GM23338 (cell line): ENCODE data around the gene RNF41. TPM values are rescaled to one million over a fixed set of nuclear protein-coding genes. Genes with fewer than 3 reads are reported as not detected.

Source experiments
- ATAC-seq: fragments of 200-7000 bp; cut with Tn5 transposase; 3 replicates; pipeline ENCODE4 v1.9.1; 2020
- DNase-seq: peaks from one replicate; pipeline ENCODE4 v3.0.0-alpha.2; 2015; ENCODE audit warnings: low spot score
- H2AFZ ChIP-seq: fragments of 200-600 bp; sonication (generic); 2 replicates; pipeline ENCODE4 v1.8.0; 2016; ENCODE audit warnings: antibody characterized with exemption, mild to moderate bottlenecking, moderate library complexity
- H3F3A ChIP-seq: fragments of 200-600 bp; sonication (generic); replicated peaks from 2 replicates; pipeline ENCODE4 v1.8.0; 2017; ENCODE audit warnings: antibody characterized with exemption, mixed run types, low read depth
- H3K27ac ChIP-seq: fragments of 200-600 bp; sonication (generic); 2 replicates; pipeline ENCODE4 v1.6.1; 2016; ENCODE audit warnings: low read depth
- H3K27me3 ChIP-seq: fragments of 200-600 bp; sonication (generic); 2 replicates; pipeline ENCODE4 v1.8.0; 2016; ENCODE audit warnings: mild to moderate bottlenecking, mixed run types, moderate library complexity; ENCODE audit not compliant: insufficient read depth
- H3K36me3 ChIP-seq: fragments of 200-600 bp; sonication (generic); 2 replicates; pipeline ENCODE4 v1.8.0; 2016; ENCODE audit warnings: mild to moderate bottlenecking; ENCODE audit not compliant: insufficient read depth
- H3K4me1 ChIP-seq: fragments of 200-600 bp; sonication (generic); 2 replicates; pipeline ENCODE4 v1.8.0; 2016; ENCODE audit warnings: mild to moderate bottlenecking, moderate library complexity; ENCODE audit not compliant: insufficient read depth
- H3K4me2 ChIP-seq: fragments of 200-600 bp; sonication (generic); 2 replicates; pipeline ENCODE4 v1.7.1; 2017; ENCODE audit warnings: mixed run types
- H3K4me3 ChIP-seq: fragments of 200-600 bp; sonication (generic); 2 replicates; pipeline ENCODE4 v1.6.1; 2016; ENCODE audit warnings: mixed run types
- H3K79me2 ChIP-seq: fragments of 200-600 bp; sonication (generic); replicated peaks from 2 replicates; pipeline ENCODE4 v1.8.0; 2017; ENCODE audit warnings: mild to moderate bottlenecking; ENCODE audit not compliant: insufficient read depth
- H3K9me2 ChIP-seq: fragments of 200-600 bp; sonication (generic); 2 replicates; pipeline ENCODE4 v1.8.0; 2017; ENCODE audit not compliant: insufficient read depth
- H4K20me1 ChIP-seq: fragments of 200-600 bp; sonication (generic); replicated peaks from 2 replicates; pipeline ENCODE4 v1.8.0; 2017; ENCODE audit warnings: mild to moderate bottlenecking; ENCODE audit not compliant: insufficient read depth
- H3K27ac Mint-ChIP-seq: 2 replicates; pipeline ENCODE4 v1.8.0; 2020; ENCODE audit warnings: inconsistent platforms, mild to moderate bottlenecking, moderate library complexity, mixed read lengths
- H3K27me3 Mint-ChIP-seq: 3 replicates; pipeline ENCODE4 v1.8.0; 2022; ENCODE audit warnings: low read depth, mild to moderate bottlenecking, moderate library complexity, mixed read lengths, inconsistent platforms; ENCODE audit not compliant: insufficient read depth, poor library complexity
- H3K36me3 Mint-ChIP-seq: 3 replicates; pipeline ENCODE4 v1.8.0; 2021; ENCODE audit warnings: low read depth, mild to moderate bottlenecking, inconsistent platforms, moderate library complexity, mixed read lengths
- H3K4me1 Mint-ChIP-seq: 3 replicates; pipeline ENCODE4 v1.8.0; 2020; ENCODE audit warnings: mild to moderate bottlenecking, inconsistent platforms, mixed read lengths
- H3K4me3 Mint-ChIP-seq: 3 replicates; pipeline ENCODE4 v1.8.0; 2021; ENCODE audit warnings: moderate library complexity, mild to moderate bottlenecking, inconsistent platforms, mixed read lengths
- H3K9me3 Mint-ChIP-seq: 3 replicates; pipeline ENCODE4 v1.8.0; 2020; ENCODE audit warnings: moderate library complexity, mild to moderate bottlenecking, inconsistent platforms, mixed read lengths
- CREB1 ChIP-seq: fragments of 250-450 bp; sonication (Bioruptor Pico); IDR thresholded peaks from 2 replicates; pipeline ENCODE4 v1.5.0; 2020; ENCODE audit warnings: low read depth, mild to moderate bottlenecking, moderate library complexity
- CTCF ChIP-seq, 2 experiments: fragments of 200-600 bp in 1 of 2; sonication (generic) in 1 of 2; conservative IDR thresholded peaks; 2 replicates each; pipeline versions ENCODE4 v1.5.1 to v1.6.1; 2016 to 2017; ENCODE audit warnings: antibody characterized with exemption in 2 of 2, low read depth in 2 of 2, mild to moderate bottlenecking in 2 of 2, moderate library complexity in 1 of 2
- ETS1 ChIP-seq: IDR thresholded peaks from 2 replicates; pipeline ENCODE4 v1.6.1; 2016; ENCODE audit warnings: antibody characterized with exemption
- EZH2 ChIP-seq: fragments of 200-600 bp; sonication (generic); IDR thresholded peaks from one replicate; pipeline ENCODE4 v1.8.0; 2017; ENCODE audit warnings: antibody characterized with exemption, mild to moderate bottlenecking, low read depth; ENCODE audit not compliant: unreplicated experiment
- EZH2phosphoT487 ChIP-seq: fragments of 200-600 bp; sonication (generic); IDR thresholded peaks from one replicate; pipeline ENCODE4 v1.8.1; 2018; ENCODE audit warnings: antibody characterized with exemption; ENCODE audit not compliant: unreplicated experiment
- JUNB ChIP-seq: IDR thresholded peaks from one replicate; pipeline ENCODE4 v1.6.1; 2016; ENCODE audit warnings: antibody characterized with exemption; ENCODE audit not compliant: unreplicated experiment
- NANOG ChIP-seq: IDR thresholded peaks from 2 replicates; pipeline ENCODE4 v1.6.1; 2016; ENCODE audit warnings: antibody characterized with exemption, borderline replicate concordance
- POLR2AphosphoS5 ChIP-seq: IDR thresholded peaks from 2 replicates; pipeline ENCODE4 v1.6.1; 2016; ENCODE audit warnings: antibody characterized with exemption, low read depth
- STAT1 ChIP-seq: IDR thresholded peaks from one replicate; pipeline ENCODE4 v1.6.1; 2016; ENCODE audit warnings: antibody characterized with exemption; ENCODE audit not compliant: unreplicated experiment
- ZNF114 ChIP-seq: fragments of 250-450 bp; sonication (Bioruptor Pico); IDR thresholded peaks from 2 replicates; pipeline ENCODE4 v1.5.0; 2020; ENCODE audit warnings: mild to moderate bottlenecking, moderate library complexity
- ZNF331 ChIP-seq: fragments of 250-450 bp; sonication (Bioruptor Pico); IDR thresholded peaks from 2 replicates; pipeline ENCODE4 v1.5.0; 2020; ENCODE audit warnings: low read depth, mild to moderate bottlenecking, moderate library complexity
- ZNF462 ChIP-seq: fragments of 250-450 bp; sonication (Bioruptor Pico); IDR thresholded peaks from 2 replicates; pipeline ENCODE4 v1.5.0; 2020; ENCODE audit warnings: mild to moderate bottlenecking, moderate library complexity
- polyA plus RNA-seq: library from polyadenylated mRNA; unstranded; fragments of >200 nt; fragmentation: Nextera tagmentation; extraction: Ambion mirVana; gene quantifications from 2 replicates; pipeline ENCODE4 v1.2.1, GENCODE V29; 2016
- total RNA-seq: library from RNA; depleted of rRNA; stranded (reverse); fragments of >200 nt; shearing (Covaris generic); gene quantifications from 2 replicates; pipeline ENCODE4 v1.2.3, GENCODE V29; 2014
- TF ChIP-seq, protein P1 (sequence below): IDR thresholded peaks from one replicate; pipeline ENCODE4 v1.6.1; 2018; ENCODE audit warnings: antibody characterized with exemption; ENCODE audit not compliant: unreplicated experiment

RNF41 gene
- total and polyA plus RNA-seq, 2 experiments from 2014 or later = 15.3 to 77.1 TPM

GRCh38 chr12:56172839-56173238 lies 48.9 kb downstream of the RNF41 start:
- no peaks in the 10 kb centered on the region for H3K79me2 ChIP-seq
- H3K27me3 ChIP-seq = no peaks in the 10 kb centered on the region
- H2AFZ ChIP-seq = no peak overlapping the region
- no peak overlapping the region for H3K27ac ChIP-seq
- no peak for ATAC-seq
- H3K27ac Mint-ChIP-seq = no peak overlapping the region
- peaks cover 8% of the 10 kb centered on the region; the same call in 1 of the 2 replicates for H3F3A ChIP-seq
- no peaks in the 10 kb centered on the region for H3K4me1 ChIP-seq
- H3K4me1 Mint-ChIP-seq = no peaks in the 10 kb centered on the region
- peaks cover 67% of the 10 kb centered on the region for H3K36me3 ChIP-seq
- H3K27me3 Mint-ChIP-seq = peaks cover 7% of the 10 kb centered on the region
- H3K4me3 ChIP-seq = no peak overlapping the region
- no peak for TF ChIP-seq EZH2phosphoT487
- no peak for TF ChIP-seq ETS1
- TF ChIP-seq POLR2AphosphoS5 = no peak
- TF ChIP-seq ZNF114 (CRISPR knock-in tag) = no peak
- TF ChIP-seq, protein P1, sequence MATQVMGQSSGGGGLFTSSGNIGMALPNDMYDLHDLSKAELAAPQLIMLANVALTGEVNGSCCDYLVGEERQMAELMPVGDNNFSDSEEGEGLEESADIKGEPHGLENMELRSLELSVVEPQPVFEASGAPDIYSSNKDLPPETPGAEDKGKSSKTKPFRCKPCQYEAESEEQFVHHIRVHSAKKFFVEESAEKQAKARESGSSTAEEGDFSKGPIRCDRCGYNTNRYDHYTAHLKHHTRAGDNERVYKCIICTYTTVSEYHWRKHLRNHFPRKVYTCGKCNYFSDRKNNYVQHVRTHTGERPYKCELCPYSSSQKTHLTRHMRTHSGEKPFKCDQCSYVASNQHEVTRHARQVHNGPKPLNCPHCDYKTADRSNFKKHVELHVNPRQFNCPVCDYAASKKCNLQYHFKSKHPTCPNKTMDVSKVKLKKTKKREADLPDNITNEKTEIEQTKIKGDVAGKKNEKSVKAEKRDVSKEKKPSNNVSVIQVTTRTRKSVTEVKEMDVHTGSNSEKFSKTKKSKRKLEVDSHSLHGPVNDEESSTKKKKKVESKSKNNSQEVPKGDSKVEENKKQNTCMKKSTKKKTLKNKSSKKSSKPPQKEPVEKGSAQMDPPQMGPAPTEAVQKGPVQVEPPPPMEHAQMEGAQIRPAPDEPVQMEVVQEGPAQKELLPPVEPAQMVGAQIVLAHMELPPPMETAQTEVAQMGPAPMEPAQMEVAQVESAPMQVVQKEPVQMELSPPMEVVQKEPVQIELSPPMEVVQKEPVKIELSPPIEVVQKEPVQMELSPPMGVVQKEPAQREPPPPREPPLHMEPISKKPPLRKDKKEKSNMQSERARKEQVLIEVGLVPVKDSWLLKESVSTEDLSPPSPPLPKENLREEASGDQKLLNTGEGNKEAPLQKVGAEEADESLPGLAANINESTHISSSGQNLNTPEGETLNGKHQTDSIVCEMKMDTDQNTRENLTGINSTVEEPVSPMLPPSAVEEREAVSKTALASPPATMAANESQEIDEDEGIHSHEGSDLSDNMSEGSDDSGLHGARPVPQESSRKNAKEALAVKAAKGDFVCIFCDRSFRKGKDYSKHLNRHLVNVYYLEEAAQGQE = no peak
- TF ChIP-seq ZNF462 (CRISPR knock-in tag) = no peak
- TF ChIP-seq CTCF (conservative IDR thresholded peaks at IDR 0.05; ENCODE audit: low read depth in 2 of 2) = no peak
- TF ChIP-seq NANOG = no peak
- TF ChIP-seq STAT1 = no peak
- no peak for TF ChIP-seq ZNF331 (CRISPR knock-in tag)
- TF ChIP-seq JUNB = no peak
- TF ChIP-seq EZH2 = no peak
- no peak for TF ChIP-seq CREB1
- H3K36me3 Mint-ChIP-seq = peaks cover 91% of the 10 kb centered on the region
- peaks cover 2% of the 10 kb centered on the region for H4K20me1 ChIP-seq
- no peaks in the 10 kb centered on the region for H3K9me2 ChIP-seq
- H3K9me3 Mint-ChIP-seq = no peaks in the 10 kb centered on the region
- no peak overlapping the region for H3K4me2 ChIP-seq
- H3K4me3 Mint-ChIP-seq = no peak overlapping the region
- no peak for DNase-seq
